Measurements from ENCODE around the gene ABLIM2. TPM values are rescaled to one million over a fixed set of nuclear protein-coding genes. Genes with fewer than 3 reads are reported as not detected.

Gene ABLIM2
- total and polyA plus RNA-seq, 2 of the 13 experiments (the other 11 are each of a cell fraction or from before 2014, with no cell fraction given): 0.20 to 0.37 TPM

DNA sequence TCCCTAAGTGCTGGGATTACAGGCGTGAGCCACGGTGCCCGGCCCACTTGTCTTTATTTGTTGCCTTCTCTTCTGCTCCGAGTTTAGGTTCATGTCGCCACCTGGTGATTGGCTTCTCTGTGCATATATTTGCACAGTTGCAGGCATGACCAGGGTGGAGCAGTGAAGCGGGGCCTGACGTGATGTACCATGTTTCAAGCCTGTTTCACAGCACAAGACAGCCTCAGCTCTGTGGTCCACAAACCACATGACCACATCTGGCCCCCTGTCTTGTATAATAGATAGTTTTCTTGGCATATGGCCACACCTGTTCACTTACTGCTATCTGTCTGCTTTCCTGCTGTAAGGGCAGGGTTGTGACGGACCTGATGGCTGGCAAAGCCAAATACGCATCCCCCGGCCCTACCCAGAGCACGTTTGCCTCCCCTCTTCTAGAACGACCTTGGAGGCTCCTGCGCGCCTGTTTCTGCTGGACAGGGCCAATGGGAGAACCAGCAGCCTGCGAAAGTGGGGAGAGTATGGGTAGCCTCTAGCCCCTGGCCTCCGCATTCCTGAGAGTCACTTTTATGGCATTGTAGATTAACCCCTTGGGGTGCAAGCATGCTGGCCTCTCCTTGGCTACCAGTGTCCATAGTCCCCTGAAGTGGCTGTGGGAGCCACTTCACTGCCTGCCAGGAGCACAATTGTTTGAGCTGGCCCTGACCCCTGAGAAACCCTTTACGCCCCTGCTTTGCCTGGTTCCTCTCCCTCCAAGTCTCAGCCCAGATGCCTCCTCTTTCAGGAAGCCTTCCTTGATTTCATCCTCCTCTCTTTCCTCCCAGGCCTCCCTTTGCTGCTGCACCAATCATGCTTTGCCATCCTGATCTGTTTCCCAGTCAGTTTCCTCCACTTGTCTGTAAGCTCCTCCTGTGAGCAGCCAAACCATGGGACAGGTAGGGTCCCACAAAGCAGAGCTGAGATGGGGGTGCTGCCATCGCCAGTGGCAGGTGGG lies 34.4 kb upstream of the ABLIM2 start (continued):
- TF ChIP-seq, protein P1, sequence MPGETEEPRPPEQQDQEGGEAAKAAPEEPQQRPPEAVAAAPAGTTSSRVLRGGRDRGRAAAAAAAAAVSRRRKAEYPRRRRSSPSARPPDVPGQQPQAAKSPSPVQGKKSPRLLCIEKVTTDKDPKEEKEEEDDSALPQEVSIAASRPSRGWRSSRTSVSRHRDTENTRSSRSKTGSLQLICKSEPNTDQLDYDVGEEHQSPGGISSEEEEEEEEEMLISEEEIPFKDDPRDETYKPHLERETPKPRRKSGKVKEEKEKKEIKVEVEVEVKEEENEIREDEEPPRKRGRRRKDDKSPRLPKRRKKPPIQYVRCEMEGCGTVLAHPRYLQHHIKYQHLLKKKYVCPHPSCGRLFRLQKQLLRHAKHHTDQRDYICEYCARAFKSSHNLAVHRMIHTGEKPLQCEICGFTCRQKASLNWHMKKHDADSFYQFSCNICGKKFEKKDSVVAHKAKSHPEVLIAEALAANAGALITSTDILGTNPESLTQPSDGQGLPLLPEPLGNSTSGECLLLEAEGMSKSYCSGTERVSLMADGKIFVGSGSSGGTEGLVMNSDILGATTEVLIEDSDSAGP (CRISPR knock-in tag; IDR thresholded peaks at IDR 0.05; ENCODE audit: borderline replicate concordance): peak; percentile 41; the same call in 1 of the 2 replicates
- TF ChIP-seq ZFX (CRISPR knock-in tag; IDR thresholded peaks at IDR 0.05; ENCODE audit: low read depth) (peak; percentile 48; the same call in 1 of the 2 replicates), NR2F6 (IDR thresholded peaks at IDR 0.05) (no peak), NR2F6 (CRISPR knock-in tag; IDR thresholded peaks at IDR 0.05) (peak; percentile 21; the same call in 1 of the 2 replicates), PHF8 (CRISPR knock-in tag; IDR thresholded peaks at IDR 0.05) (0 out of 2 replicates have a peak, but pooled peaks have one; percentile 29), KDM2A (CRISPR knock-in tag; IDR thresholded peaks at IDR 0.05; ENCODE audit: borderline replicate concordance, low read depth) (0 out of 2 replicates have a peak, but pooled peaks have one; percentile 29), PTBP1 (IDR thresholded peaks at IDR 0.05; ENCODE audit: low read depth, low read length, poor library complexity, severe bottlenecking) (no peak), ZNF652 (CRISPR knock-in tag; IDR thresholded peaks at IDR 0.05; ENCODE audit: borderline replicate concordance, low read depth) (peak; percentile 56; the same call in 1 of the 2 replicates), ZBTB38 (CRISPR knock-in tag; IDR thresholded peaks at IDR 0.05) (0 out of 2 replicates have a peak, but pooled peaks have one; percentile 16)
- TF ChIP-seq, protein P2, sequence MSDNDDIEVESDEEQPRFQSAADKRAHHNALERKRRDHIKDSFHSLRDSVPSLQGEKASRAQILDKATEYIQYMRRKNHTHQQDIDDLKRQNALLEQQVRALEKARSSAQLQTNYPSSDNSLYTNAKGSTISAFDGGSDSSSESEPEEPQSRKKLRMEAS (IDR thresholded peaks at IDR 0.05): 0 out of 2 replicates have a peak, but pooled peaks have one; percentile 26
- TF ChIP-seq, protein P3, sequence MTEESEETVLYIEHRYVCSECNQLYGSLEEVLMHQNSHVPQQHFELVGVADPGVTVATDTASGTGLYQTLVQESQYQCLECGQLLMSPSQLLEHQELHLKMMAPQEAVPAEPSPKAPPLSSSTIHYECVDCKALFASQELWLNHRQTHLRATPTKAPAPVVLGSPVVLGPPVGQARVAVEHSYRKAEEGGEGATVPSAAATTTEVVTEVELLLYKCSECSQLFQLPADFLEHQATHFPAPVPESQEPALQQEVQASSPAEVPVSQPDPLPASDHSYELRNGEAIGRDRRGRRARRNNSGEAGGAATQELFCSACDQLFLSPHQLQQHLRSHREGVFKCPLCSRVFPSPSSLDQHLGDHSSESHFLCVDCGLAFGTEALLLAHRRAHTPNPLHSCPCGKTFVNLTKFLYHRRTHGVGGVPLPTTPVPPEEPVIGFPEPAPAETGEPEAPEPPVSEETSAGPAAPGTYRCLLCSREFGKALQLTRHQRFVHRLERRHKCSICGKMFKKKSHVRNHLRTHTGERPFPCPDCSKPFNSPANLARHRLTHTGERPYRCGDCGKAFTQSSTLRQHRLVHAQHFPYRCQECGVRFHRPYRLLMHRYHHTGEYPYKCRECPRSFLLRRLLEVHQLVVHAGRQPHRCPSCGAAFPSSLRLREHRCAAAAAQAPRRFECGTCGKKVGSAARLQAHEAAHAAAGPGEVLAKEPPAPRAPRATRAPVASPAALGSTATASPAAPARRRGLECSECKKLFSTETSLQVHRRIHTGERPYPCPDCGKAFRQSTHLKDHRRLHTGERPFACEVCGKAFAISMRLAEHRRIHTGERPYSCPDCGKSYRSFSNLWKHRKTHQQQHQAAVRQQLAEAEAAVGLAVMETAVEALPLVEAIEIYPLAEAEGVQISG (CRISPR knock-in tag; IDR thresholded peaks at IDR 0.05): peak; percentile 10; the same call in 1 of the 2 replicates

Measured in HepG2 (cell line).